PC-9 (cell line): ENCODE results near the gene TMEM116. TPM values are rescaled to one million over a fixed set of nuclear protein-coding genes. Genes with fewer than 3 reads are reported as not detected.

Experiments
- BruUV-seq: library from RNA; stranded (reverse); fragments of 400-500 nt; replicated peaks from 2 replicates; lab custom pipeline; 2021; lab: Mats Ljungman, UMichigan
- CTCF ChIA-PET: fragments of 300-600 bp; sonication (Branson Sonifier 250); formaldehyde crosslinking; loops from one replicate; lab custom pipeline; 2022; ENCODE audit warnings: antibody characterized with exemption; lab: Charles Lee
- POLR2A ChIA-PET: fragments of 300-600 bp; sonication (Branson Sonifier 250); formaldehyde crosslinking; loops from one replicate; lab custom pipeline; 2022; ENCODE audit warnings: antibody characterized with exemption; ENCODE audit not compliant: unreplicated experiment; lab: Charles Lee
- DNase-seq, 2 experiments: peaks; one replicate each; pipeline versions ENCODE4 v3.0.0 to v3.0.0-alpha.2; 2015 to 2022; ENCODE audit warnings: mixed read lengths in 1 of 2
- H2AFZ ChIP-seq: fragments of 200-600 bp; sonication (generic); 2 replicates; pipeline ENCODE4 v1.8.1; 2017; ENCODE audit warnings: antibody characterized with exemption
- H3F3A ChIP-seq: fragments of 200-600 bp; sonication (generic); 2 replicates; pipeline ENCODE4 v1.8.1; 2017; ENCODE audit warnings: antibody characterized with exemption, mild to moderate bottlenecking, low read depth; ENCODE audit not compliant: insufficient read depth
- H3K27ac ChIP-seq: fragments of 200-600 bp; sonication (generic); 2 replicates; pipeline ENCODE4 v1.6.1; 2016; ENCODE audit warnings: mixed run types
- H3K27me3 ChIP-seq: fragments of 200-600 bp; sonication (generic); 2 replicates; pipeline ENCODE4 v1.6.1; 2016; ENCODE audit warnings: low read depth, mixed run types; ENCODE audit not compliant: insufficient read depth
- H3K36me3 ChIP-seq: fragments of 200-600 bp; sonication (generic); 2 replicates; pipeline ENCODE4 v1.6.1; 2016; ENCODE audit warnings: low read depth, mixed run types
- H3K4me1 ChIP-seq: fragments of 200-600 bp; sonication (generic); replicated peaks from 2 replicates; pipeline ENCODE4 v1.6.1; 2016; ENCODE audit warnings: mixed run types; ENCODE audit not compliant: insufficient read depth
- H3K4me2 ChIP-seq: fragments of 200-600 bp; sonication (generic); 2 replicates; pipeline ENCODE4 v1.6.1; 2017; ENCODE audit warnings: mixed run types
- H3K4me3 ChIP-seq: fragments of 200-600 bp; sonication (generic); 2 replicates; pipeline ENCODE4 v1.6.1; 2016; ENCODE audit warnings: mixed run types
- H3K79me2 ChIP-seq: fragments of 200-600 bp; sonication (generic); 2 replicates; pipeline ENCODE4 v1.6.1; 2017; ENCODE audit warnings: low read depth, mixed run types
- H3K9me2 ChIP-seq: fragments of 200-600 bp; sonication (generic); 2 replicates; pipeline ENCODE4 v1.8.1; 2017; ENCODE audit warnings: mild to moderate bottlenecking; ENCODE audit not compliant: insufficient read depth
- H3K9me3 ChIP-seq: fragments of 200-600 bp; sonication (generic); 2 replicates; pipeline ENCODE4 v1.8.1; 2016; ENCODE audit warnings: low read depth; ENCODE audit not compliant: insufficient read depth
- H4K20me1 ChIP-seq: fragments of 200-600 bp; sonication (generic); 2 replicates; pipeline ENCODE4 v1.8.1; 2017; ENCODE audit not compliant: insufficient read depth
- EZH2 ChIP-seq: fragments of 200-600 bp; sonication (generic); IDR thresholded peaks from 2 replicates; pipeline ENCODE4 v1.8.0; 2017; ENCODE audit warnings: antibody characterized with exemption, low read depth
- intact Hi-C: fragments of 100-400 bp; cut with micrococcal nuclease; formaldehyde crosslinking; loops from one replicate; pipeline ENCODE4 v1.10.0; 2022; ENCODE audit not compliant: unreplicated experiment
- total RNA-seq: library from RNA; stranded (reverse); gene quantifications from 2 replicates; pipeline ENCODE4 v1.2.3, GENCODE V29; 2021
- TF ChIP-seq, protein P1 (sequence below): fragments of 200-600 bp; sonication (generic); conservative IDR thresholded peaks from 2 replicates; pipeline ENCODE4 v1.6.1; 2017; ENCODE audit warnings: mixed run types, antibody characterized with exemption, mild to moderate bottlenecking, moderate library complexity

TMEM116 gene
- total RNA-seq, 1 experiment from 2014 or later: 21.9 TPM

DNA sequence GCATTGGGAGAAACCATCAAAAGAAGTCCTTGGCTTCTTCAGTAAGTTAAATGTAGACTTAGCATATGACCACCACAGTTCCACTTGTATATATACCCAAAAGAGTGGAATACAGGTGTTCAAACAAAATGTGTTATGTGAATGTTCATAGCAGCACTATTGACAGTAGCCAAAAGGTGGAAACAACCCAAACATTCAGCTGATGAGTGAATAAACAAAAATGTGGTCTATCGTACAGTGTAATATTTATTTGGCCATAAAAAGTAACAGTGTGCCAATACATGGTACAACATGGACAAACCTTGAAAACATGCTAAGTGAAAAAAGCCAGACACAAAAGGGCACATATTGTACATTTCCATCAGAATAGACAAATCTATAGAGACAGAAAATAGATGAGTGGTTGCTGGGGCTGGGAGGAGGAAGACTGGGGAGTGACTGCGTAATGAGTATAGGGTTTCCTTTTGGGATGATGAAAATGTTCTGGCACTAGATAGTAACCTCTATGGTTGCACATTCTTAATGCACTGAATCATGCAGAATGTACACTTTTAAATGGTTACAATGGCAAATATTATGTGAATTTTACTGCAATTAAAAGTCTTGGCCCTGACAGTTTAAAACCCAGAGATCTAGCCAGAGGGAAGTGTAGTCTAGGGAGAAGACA is 5.7 kb upstream of the TMEM116 start:
- no peak overlapping the region for H3K4me3 ChIP-seq
- H3K4me2 ChIP-seq: peak overlapping the region; percentile 40
- peaks cover 47% of the 10 kb centered on the region for H4K20me1 ChIP-seq
- H3K36me3 ChIP-seq: peaks cover 28% of the 10 kb centered on the region
- DNase-seq: peak in 1 of 2 experiments; percentile 67
- ChIA-PET CTCF (interaction anchor here (0.5 kb wide), 1 partner anchor 1588 kb away, joined by 4 read pairs; no protein-coding TSS in a partner anchor), POLR2A (no interaction called here)
- peaks cover 71% of the 10 kb centered on the region for H3K79me2 ChIP-seq
- H3F3A ChIP-seq: peaks cover 62% of the 10 kb centered on the region
- no TSS peak for BruUV-seq
- H3K27ac ChIP-seq: peak overlapping the region; percentile 42
- intact Hi-C loops: no loop called here
- H3K9me3 ChIP-seq: no peaks in the 10 kb centered on the region
- peaks cover 35% of the 10 kb centered on the region for H3K4me1 ChIP-seq
- H2AFZ ChIP-seq: no peak overlapping the region
- H3K9me2 ChIP-seq: no peaks in the 10 kb centered on the region
- no peak for TF ChIP-seq EZH2
- TF ChIP-seq, protein P1, sequence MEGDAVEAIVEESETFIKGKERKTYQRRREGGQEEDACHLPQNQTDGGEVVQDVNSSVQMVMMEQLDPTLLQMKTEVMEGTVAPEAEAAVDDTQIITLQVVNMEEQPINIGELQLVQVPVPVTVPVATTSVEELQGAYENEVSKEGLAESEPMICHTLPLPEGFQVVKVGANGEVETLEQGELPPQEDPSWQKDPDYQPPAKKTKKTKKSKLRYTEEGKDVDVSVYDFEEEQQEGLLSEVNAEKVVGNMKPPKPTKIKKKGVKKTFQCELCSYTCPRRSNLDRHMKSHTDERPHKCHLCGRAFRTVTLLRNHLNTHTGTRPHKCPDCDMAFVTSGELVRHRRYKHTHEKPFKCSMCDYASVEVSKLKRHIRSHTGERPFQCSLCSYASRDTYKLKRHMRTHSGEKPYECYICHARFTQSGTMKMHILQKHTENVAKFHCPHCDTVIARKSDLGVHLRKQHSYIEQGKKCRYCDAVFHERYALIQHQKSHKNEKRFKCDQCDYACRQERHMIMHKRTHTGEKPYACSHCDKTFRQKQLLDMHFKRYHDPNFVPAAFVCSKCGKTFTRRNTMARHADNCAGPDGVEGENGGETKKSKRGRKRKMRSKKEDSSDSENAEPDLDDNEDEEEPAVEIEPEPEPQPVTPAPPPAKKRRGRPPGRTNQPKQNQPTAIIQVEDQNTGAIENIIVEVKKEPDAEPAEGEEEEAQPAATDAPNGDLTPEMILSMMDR: no peak
- no peaks in the 10 kb centered on the region for H3K27me3 ChIP-seq

DNA sequence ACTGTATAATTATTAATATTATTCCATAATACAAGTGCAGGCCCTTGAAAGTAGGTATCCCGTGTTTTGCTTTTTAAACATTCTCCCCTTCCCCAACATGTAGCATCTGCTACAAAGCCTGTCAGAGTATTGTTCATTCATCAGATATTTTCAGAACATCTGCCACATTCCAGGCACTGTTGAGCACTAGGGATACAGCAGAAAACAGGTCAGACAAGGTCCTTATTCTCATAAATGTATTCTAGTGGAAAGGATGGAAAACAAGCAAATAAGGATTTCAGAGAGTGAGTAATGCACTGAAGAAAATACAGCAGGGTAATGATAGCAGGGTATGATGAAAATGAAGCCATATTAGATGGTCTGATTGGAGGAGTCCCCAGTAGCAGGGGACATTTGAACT is 4.1 kb upstream of the TMEM116 start:
- no peaks in the 10 kb centered on the region for H3K9me2 ChIP-seq
- H3K9me3 ChIP-seq: no peaks in the 10 kb centered on the region
- BruUV-seq: no TSS peak
- no peak overlapping the region for H2AFZ ChIP-seq
- H3K27me3 ChIP-seq: no peaks in the 10 kb centered on the region
- DNase-seq: peak in 1 of 2 experiments; percentile 67
- H3K4me3 ChIP-seq: no peak overlapping the region
- H3F3A ChIP-seq: peaks cover 62% of the 10 kb centered on the region
- intact Hi-C loops: no loop called here
- ChIA-PET POLR2A (no interaction called here), CTCF (no interaction called here)
- TF ChIP-seq, protein P1: no peak
- TF ChIP-seq EZH2: no peak
- peaks cover 40% of the 10 kb centered on the region for H4K20me1 ChIP-seq
- H3K4me1 ChIP-seq: peaks cover 38% of the 10 kb centered on the region
- peaks cover 28% of the 10 kb centered on the region for H3K36me3 ChIP-seq
- H3K27ac ChIP-seq: no peak overlapping the region; the same call in 1 of the 2 replicates
- H3K79me2 ChIP-seq: peaks cover 74% of the 10 kb centered on the region
- no peak overlapping the region for H3K4me2 ChIP-seq

DNA sequence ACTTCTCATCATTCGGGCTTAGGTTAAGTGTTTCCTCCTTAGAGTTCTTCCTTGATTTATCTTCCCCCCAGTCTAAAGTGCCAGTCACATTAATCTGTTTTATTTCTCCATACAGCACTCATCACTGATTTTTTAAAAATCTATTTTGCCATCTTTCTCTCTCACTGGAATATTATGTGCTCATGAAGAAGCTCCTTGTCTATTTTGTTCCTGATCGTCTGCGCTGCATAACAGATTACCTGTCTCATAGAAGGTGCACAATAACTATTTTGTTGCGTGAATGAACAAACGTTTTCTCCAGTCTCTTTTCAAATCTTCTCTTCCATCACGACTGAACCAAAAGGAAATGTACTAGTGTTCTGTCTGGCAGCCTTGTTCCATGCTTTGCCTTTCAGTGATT is 3.0 kb upstream of the TMEM116 start:
- Histone ChIP-seq H3K9me2 (no peaks in the 10 kb centered on the region), H2AFZ (no peak overlapping the region), H3K36me3 (peaks cover 28% of the 10 kb centered on the region), H3K4me2 (peak overlapping the region; percentile 87; the same call in 1 of the 2 replicates), H3K9me3 (no peaks in the 10 kb centered on the region), H3K27me3 (no peaks in the 10 kb centered on the region), H3K79me2 (peaks cover 82% of the 10 kb centered on the region), H3F3A (peaks cover 66% of the 10 kb centered on the region), H3K4me1 (peaks cover 49% of the 10 kb centered on the region), H3K4me3 (no peak overlapping the region), H3K27ac (no peak overlapping the region), H4K20me1 (peaks cover 30% of the 10 kb centered on the region)
- BruUV-seq: no TSS peak
- intact Hi-C loops: no loop called here
- POLR2A ChIA-PET: no interaction called here
- CTCF ChIA-PET: no interaction called here
- TF ChIP-seq, protein P1: no peak
- no peak for TF ChIP-seq EZH2
- no peak for DNase-seq
